ENCODE measurements around the gene IFT57. TPM values are rescaled to one million over a fixed set of nuclear protein-coding genes. Genes with fewer than 3 reads are reported as not detected.

Gene IFT57
- total and polyA plus RNA-seq, 2 experiments from 2014 or later: 38.4 to 55.8 TPM

DNA sequence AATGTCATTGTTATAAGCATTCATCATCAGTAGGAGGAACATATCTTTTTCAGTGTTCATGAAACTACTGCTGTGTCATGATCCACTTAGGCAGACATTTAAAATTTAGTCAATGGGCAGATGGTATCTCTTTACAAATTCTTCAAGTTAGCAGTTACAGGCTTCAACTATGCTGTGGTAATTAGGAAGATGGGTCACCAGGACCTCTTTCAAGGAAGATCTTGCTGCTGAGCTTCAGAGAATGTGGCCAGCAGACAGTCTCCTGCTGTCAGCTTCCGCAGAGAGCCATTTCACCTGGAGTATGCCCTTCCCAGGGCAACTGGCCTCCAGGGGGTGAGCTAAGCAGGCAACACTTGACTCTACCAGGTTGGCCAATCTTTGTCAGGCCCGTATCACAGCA lies 19.4 kb downstream of the IFT57 start:
- Histone ChIP-seq H3K27me3 (no peaks in the 10 kb centered on the region), H2AFZ (no peak overlapping the region), H3K27ac (no peak overlapping the region), H3K4me2 (no peak overlapping the region), H3K9me2 (replicated peaks; ENCODE audit: insufficient read depth) (no peaks in the 10 kb centered on the region), H3K9me3 (ENCODE audit: low read depth) (no peaks in the 10 kb centered on the region), H3K36me3 (replicated peaks; ENCODE audit: insufficient read depth, low read depth) (no peaks in the 10 kb centered on the region), H4K20me1 (ENCODE audit: insufficient read depth, poor library complexity, severe bottlenecking) (no peaks in the 10 kb centered on the region), H3K4me1 (ENCODE audit: insufficient read depth) (no peaks in the 10 kb centered on the region), H3K4me3 (no peak overlapping the region), H3K79me2 (no peaks in the 10 kb centered on the region)
- TF ChIP-seq EZH2 (IDR thresholded peaks at IDR 0.05; ENCODE audit: borderline replicate concordance) (no peak), EZH2phosphoT487 (IDR thresholded peaks at IDR 0.05; ENCODE audit: low read depth, severe bottlenecking, unreplicated experiment) (no peak)
- TF ChIP-seq, protein P1, sequence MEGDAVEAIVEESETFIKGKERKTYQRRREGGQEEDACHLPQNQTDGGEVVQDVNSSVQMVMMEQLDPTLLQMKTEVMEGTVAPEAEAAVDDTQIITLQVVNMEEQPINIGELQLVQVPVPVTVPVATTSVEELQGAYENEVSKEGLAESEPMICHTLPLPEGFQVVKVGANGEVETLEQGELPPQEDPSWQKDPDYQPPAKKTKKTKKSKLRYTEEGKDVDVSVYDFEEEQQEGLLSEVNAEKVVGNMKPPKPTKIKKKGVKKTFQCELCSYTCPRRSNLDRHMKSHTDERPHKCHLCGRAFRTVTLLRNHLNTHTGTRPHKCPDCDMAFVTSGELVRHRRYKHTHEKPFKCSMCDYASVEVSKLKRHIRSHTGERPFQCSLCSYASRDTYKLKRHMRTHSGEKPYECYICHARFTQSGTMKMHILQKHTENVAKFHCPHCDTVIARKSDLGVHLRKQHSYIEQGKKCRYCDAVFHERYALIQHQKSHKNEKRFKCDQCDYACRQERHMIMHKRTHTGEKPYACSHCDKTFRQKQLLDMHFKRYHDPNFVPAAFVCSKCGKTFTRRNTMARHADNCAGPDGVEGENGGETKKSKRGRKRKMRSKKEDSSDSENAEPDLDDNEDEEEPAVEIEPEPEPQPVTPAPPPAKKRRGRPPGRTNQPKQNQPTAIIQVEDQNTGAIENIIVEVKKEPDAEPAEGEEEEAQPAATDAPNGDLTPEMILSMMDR (IDR thresholded peaks at IDR 0.05; ENCODE audit: poor library complexity): no peak
- 91% methylated on average over 2 of the region's 2 CpGs for WGBS (ENCODE audit: low lambda C conversion rate, missing lambda C conversion rate)
- no peak for DNase-seq (ENCODE audit: low spot score)

DNA sequence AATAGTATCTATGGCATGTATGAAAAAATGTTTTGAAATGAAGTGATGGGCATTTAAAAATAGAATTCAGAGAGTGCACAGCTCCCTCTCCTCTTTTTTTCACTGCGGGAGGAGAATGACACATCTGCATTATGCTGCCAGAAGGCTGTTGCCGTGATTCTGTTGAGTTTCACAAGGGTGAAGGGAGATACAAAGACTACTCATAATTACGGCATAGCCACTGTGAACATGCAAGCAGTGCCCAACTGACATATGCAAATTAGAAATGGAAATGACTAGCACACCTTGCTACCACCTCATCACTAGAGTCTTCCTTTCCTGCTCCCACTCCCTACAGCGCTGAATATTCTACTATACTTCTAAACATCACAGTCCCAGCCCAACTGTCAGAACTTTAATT lies 20.1 kb downstream of the IFT57 start:
- H3K9me3 ChIP-seq (ENCODE audit: low read depth): no peaks in the 10 kb centered on the region
- H3K4me1 ChIP-seq (ENCODE audit: insufficient read depth): no peaks in the 10 kb centered on the region
- H2AFZ ChIP-seq: no peak overlapping the region
- H3K27ac ChIP-seq: no peak overlapping the region
- H3K4me3 ChIP-seq: no peak overlapping the region
- H3K79me2 ChIP-seq: no peaks in the 10 kb centered on the region
- H3K36me3 ChIP-seq (replicated peaks; ENCODE audit: insufficient read depth, low read depth): no peaks in the 10 kb centered on the region
- no peak for DNase-seq (ENCODE audit: low spot score)
- no peak overlapping the region for H3K4me2 ChIP-seq
- H3K27me3 ChIP-seq: no peaks in the 10 kb centered on the region
- H4K20me1 ChIP-seq (ENCODE audit: insufficient read depth, poor library complexity, severe bottlenecking): no peaks in the 10 kb centered on the region
- 92% methylated on average over 4 of the region's 4 CpGs for WGBS (ENCODE audit: low lambda C conversion rate, missing lambda C conversion rate)
- TF ChIP-seq EZH2phosphoT487 (IDR thresholded peaks at IDR 0.05; ENCODE audit: low read depth, severe bottlenecking, unreplicated experiment) (no peak), EZH2 (IDR thresholded peaks at IDR 0.05; ENCODE audit: borderline replicate concordance) (no peak)
- TF ChIP-seq, protein P1 (IDR thresholded peaks at IDR 0.05; ENCODE audit: poor library complexity): no peak
- H3K9me2 ChIP-seq (replicated peaks; ENCODE audit: insufficient read depth): no peaks in the 10 kb centered on the region

DNA sequence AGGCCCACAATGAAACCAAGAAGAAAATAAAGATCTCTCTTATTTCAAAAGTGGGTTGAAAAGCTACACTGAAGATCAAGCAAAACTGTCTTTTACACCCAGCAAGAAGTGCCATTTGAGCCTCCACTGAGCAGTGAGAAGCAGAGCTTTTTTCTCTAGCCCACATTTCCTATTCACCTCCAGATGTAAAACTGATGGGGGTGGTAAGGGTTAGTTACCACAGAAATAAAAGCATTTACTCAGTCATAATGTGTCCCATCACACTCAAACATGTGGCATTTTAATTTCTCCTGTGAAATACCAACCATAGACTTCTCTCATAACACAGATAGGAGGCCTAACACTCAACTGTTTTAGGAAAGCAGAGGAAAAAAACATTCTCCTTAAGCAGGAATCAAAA lies 21.0 kb downstream of the IFT57 start:
- no peak overlapping the region for H2AFZ ChIP-seq
- no peaks in the 10 kb centered on the region for H3K79me2 ChIP-seq
- TF ChIP-seq EZH2 (IDR thresholded peaks at IDR 0.05; ENCODE audit: borderline replicate concordance) (no peak), EZH2phosphoT487 (IDR thresholded peaks at IDR 0.05; ENCODE audit: low read depth, severe bottlenecking, unreplicated experiment) (no peak)
- TF ChIP-seq, protein P1 (IDR thresholded peaks at IDR 0.05; ENCODE audit: poor library complexity): no peak
- no peaks in the 10 kb centered on the region for H3K9me2 ChIP-seq (replicated peaks; ENCODE audit: insufficient read depth)
- no peaks in the 10 kb centered on the region for H3K9me3 ChIP-seq (ENCODE audit: low read depth)
- H3K36me3 ChIP-seq (replicated peaks; ENCODE audit: insufficient read depth, low read depth): no peaks in the 10 kb centered on the region
- DNase-seq (ENCODE audit: low spot score): no peak
- no peak overlapping the region for H3K4me2 ChIP-seq
- no peak overlapping the region for H3K4me3 ChIP-seq
- H4K20me1 ChIP-seq (ENCODE audit: insufficient read depth, poor library complexity, severe bottlenecking): no peaks in the 10 kb centered on the region
- H3K27ac ChIP-seq: no peak overlapping the region
- no peaks in the 10 kb centered on the region for H3K4me1 ChIP-seq (ENCODE audit: insufficient read depth)
- no peaks in the 10 kb centered on the region for H3K27me3 ChIP-seq

DNA sequence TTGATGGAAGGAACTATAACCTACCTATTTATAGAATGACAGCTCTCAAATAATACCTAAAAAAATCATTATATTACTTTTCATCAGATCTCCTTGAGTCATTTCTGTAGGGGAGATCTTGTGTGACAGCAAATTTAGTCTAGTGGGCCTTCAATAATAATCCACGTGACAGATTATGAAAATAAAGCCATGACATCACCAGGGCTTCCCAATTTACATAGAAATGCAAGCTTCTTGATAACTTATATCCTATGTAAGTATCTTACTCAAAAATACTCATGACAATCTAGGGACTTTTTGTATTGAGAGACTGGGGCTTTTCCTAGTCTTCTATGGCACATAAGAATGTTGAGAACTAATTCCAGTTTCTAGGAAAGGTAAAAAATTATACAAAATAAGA lies 21.6 kb downstream of the IFT57 start:
- Histone ChIP-seq H4K20me1 (ENCODE audit: insufficient read depth, poor library complexity, severe bottlenecking) (no peaks in the 10 kb centered on the region), H2AFZ (no peak overlapping the region), H3K4me2 (no peak overlapping the region), H3K36me3 (replicated peaks; ENCODE audit: insufficient read depth, low read depth) (no peaks in the 10 kb centered on the region), H3K4me1 (ENCODE audit: insufficient read depth) (no peaks in the 10 kb centered on the region), H3K9me3 (ENCODE audit: low read depth) (no peaks in the 10 kb centered on the region), H3K4me3 (no peak overlapping the region), H3K27ac (no peak overlapping the region), H3K27me3 (no peaks in the 10 kb centered on the region), H3K79me2 (no peaks in the 10 kb centered on the region), H3K9me2 (replicated peaks; ENCODE audit: insufficient read depth) (no peaks in the 10 kb centered on the region)
- 91% methylated on average over 1 of the region's 1 CpG for WGBS (ENCODE audit: low lambda C conversion rate, missing lambda C conversion rate)
- TF ChIP-seq EZH2 (IDR thresholded peaks at IDR 0.05; ENCODE audit: borderline replicate concordance): no peak
- TF ChIP-seq, protein P1 (IDR thresholded peaks at IDR 0.05; ENCODE audit: poor library complexity): no peak
- TF ChIP-seq EZH2phosphoT487 (IDR thresholded peaks at IDR 0.05; ENCODE audit: low read depth, severe bottlenecking, unreplicated experiment): no peak
- DNase-seq (ENCODE audit: low spot score): no peak
